ENCODE measurements around the gene NCBP1. TPM values are rescaled to one million over a fixed set of nuclear protein-coding genes. Genes with fewer than 3 reads are reported as not detected.

The NCBP1 gene
- total RNA-seq, 1 donor from 2014 or later: 36.3 TPM

- CTCF ChIA-PET: no interaction called here
- POLR2A ChIA-PET: no interaction called here
- H3K36me3 Mint-ChIP-seq (ENCODE audit: low read depth): peaks cover 36% of the 10 kb centered on the region
- TF ChIP-seq CTCF (IDR thresholded peaks at IDR 0.05): no peak
- H3K27me3 Mint-ChIP-seq: no peaks in the 10 kb centered on the region
- no peak for ATAC-seq (ENCODE audit: low read depth)
- H3K9me3 Mint-ChIP-seq: no peaks in the 10 kb centered on the region
- intact Hi-C loops (cut with micrococcal nuclease): loop anchor here (10.0 kb wide), 4 partner anchors 468 to 1158 kb away; partner anchors contain the start of genes ANKS6, PRXL2C and ZNF510
- no peak overlapping the region for H3K4me3 Mint-ChIP-seq
- DNase-seq: no peak
- H3K4me1 Mint-ChIP-seq: peaks cover 58% of the 10 kb centered on the region
- H3K27ac Mint-ChIP-seq: no peak overlapping the region
Observed at GRCh38 chr9:97636903-97637302, 3.3 kb downstream of the NCBP1 start.

GRCh38 chr9:97638666-97639065, 5.0 kb downstream of the NCBP1 start:
- no peak for TF ChIP-seq CTCF (IDR thresholded peaks at IDR 0.05)
- peaks cover 42% of the 10 kb centered on the region for H3K36me3 Mint-ChIP-seq (ENCODE audit: low read depth)
- intact Hi-C loops (cut with micrococcal nuclease): loop anchor here (10.0 kb wide), 4 partner anchors 466 to 1156 kb away; partner anchors contain the start of genes ANKS6, PRXL2C and ZNF510
- ChIA-PET POLR2A (interaction anchor here (1.2 kb wide), 1 partner anchor 11 kb away, joined by 3 read pairs; no protein-coding TSS in a partner anchor), CTCF (no interaction called here)
- ATAC-seq (ENCODE audit: low read depth) (no peak), DNase-seq (no peak)
- H3K4me3 Mint-ChIP-seq: no peak overlapping the region
- H3K9me3 Mint-ChIP-seq: no peaks in the 10 kb centered on the region
- no peak overlapping the region for H3K27ac Mint-ChIP-seq
- H3K4me1 Mint-ChIP-seq: peaks cover 50% of the 10 kb centered on the region
- H3K27me3 Mint-ChIP-seq: no peaks in the 10 kb centered on the region

GRCh38 chr9:97640325-97640724, 6.7 kb downstream of the NCBP1 start:
- Mint-ChIP-seq H3K9me3 (no peaks in the 10 kb centered on the region), H3K27me3 (no peaks in the 10 kb centered on the region), H3K36me3 (ENCODE audit: low read depth) (peaks cover 49% of the 10 kb centered on the region), H3K27ac (no peak overlapping the region), H3K4me1 (peaks cover 37% of the 10 kb centered on the region), H3K4me3 (no peak overlapping the region)
- no peak for DNase-seq
- intact Hi-C loops (cut with micrococcal nuclease): no loop called here
- TF ChIP-seq CTCF (IDR thresholded peaks at IDR 0.05): no peak
- ChIA-PET CTCF (interaction anchor here (1.5 kb wide), 1 partner anchor 25 kb away, joined by 5 read pairs; no protein-coding TSS in a partner anchor), POLR2A (no interaction called here)
- ATAC-seq (ENCODE audit: low read depth): no peak

- Mint-ChIP-seq H3K4me3 (no peak overlapping the region), H3K27me3 (no peaks in the 10 kb centered on the region), H3K27ac (no peak overlapping the region), H3K4me1 (no peaks in the 10 kb centered on the region), H3K36me3 (ENCODE audit: low read depth) (peaks cover 76% of the 10 kb centered on the region), H3K9me3 (no peaks in the 10 kb centered on the region)
- TF ChIP-seq CTCF (IDR thresholded peaks at IDR 0.05): no peak
- intact Hi-C loops (cut with micrococcal nuclease): no loop called here
- ChIA-PET CTCF (interaction anchor here (0.9 kb wide), 1 partner anchor 17 kb away, joined by 3 read pairs; no protein-coding TSS in a partner anchor), POLR2A (interaction anchor here (1.4 kb wide), 2 partner anchors 12 to 51 kb away, joined by 3 to 4 read pairs; partner anchors contain the start of genes NCBP1, TSTD2 and XPA)
- ATAC-seq (ENCODE audit: low read depth) (no peak), DNase-seq (no peak)
Observed at GRCh38 chr9:97645720-97646119, 12.1 kb downstream of the NCBP1 start.

- no peak for TF ChIP-seq CTCF (IDR thresholded peaks at IDR 0.05)
- ChIA-PET POLR2A (no interaction called here), CTCF (no interaction called here)
- Mint-ChIP-seq H3K27me3 (no peaks in the 10 kb centered on the region), H3K27ac (no peak overlapping the region), H3K36me3 (ENCODE audit: low read depth) (peaks cover 73% of the 10 kb centered on the region), H3K4me3 (no peak overlapping the region), H3K9me3 (no peaks in the 10 kb centered on the region), H3K4me1 (no peaks in the 10 kb centered on the region)
- ATAC-seq (ENCODE audit: low read depth) (no peak), DNase-seq (no peak)
- intact Hi-C loops (cut with micrococcal nuclease): no loop called here
Observed at GRCh38 chr9:97647996-97648395, 14.4 kb downstream of the NCBP1 start.
